GM12878 (cell line): ENCODE measurements around the gene NDEL1. TPM values are rescaled to one million over a fixed set of nuclear protein-coding genes. Genes with fewer than 3 reads are reported as not detected.

ENCODE experiments used
- ATAC-seq: fragments of 200-7000 bp; cut with Tn5 transposase; 3 replicates; pipeline ENCODE4 v1.9.1; 2020; ENCODE audit warnings: mild to moderate bottlenecking, moderate library complexity
- BruUV-seq: library from RNA; stranded (reverse); fragments of 400-500 nt; replicated peaks from 2 replicates; lab custom pipeline; 2021; lab: Mats Ljungman, UMichigan
- CTCF ChIA-PET: fragments of 300-600 bp; sonication (Branson Sonifier 250); formaldehyde crosslinking; extraction: SDS; loops from one replicate; lab custom pipeline; 2021; ENCODE audit warnings: inconsistent platforms; lab: Yijun Ruan, JAX
- POLR2A ChIA-PET: fragments of 350-600 bp; formaldehyde crosslinking; extraction: SDS; loops from one replicate; lab custom pipeline; 2021; ENCODE audit warnings: inconsistent platforms; lab: Charles Lee
- RAD21 ChIA-PET: fragments of 300-600 bp; sonication (Branson Sonifier 250); formaldehyde crosslinking; loops from one replicate; lab custom pipeline; 2023; ENCODE audit warnings: antibody characterized with exemption; ENCODE audit not compliant: unreplicated experiment; lab: Charles Lee
- SMC1A ChIA-PET: fragments of 300-600 bp; sonication (Branson Sonifier 250); formaldehyde crosslinking; loops from one replicate; lab custom pipeline; 2023; ENCODE audit not compliant: unreplicated experiment, uncharacterized antibody; lab: Charles Lee
- DNase-seq: peaks from one replicate; pipeline ENCODE4 v3.0.0-alpha.2; 2011; ENCODE audit warnings: low read depth, low spot score
- FAIRE-seq: peaks from 3 replicates; lab custom pipeline; 2011; peaks lifted over from hg19 to GRCh38; lab: Jason Lieb, UNC
- H2AFZ ChIP-seq: 2 replicates; pipeline ENCODE4 v1.6.0; 2011; ENCODE audit warnings: low read depth, low read length, control low read depth; ENCODE audit not compliant: control insufficient read depth
- H3K27ac ChIP-seq: 2 replicates; pipeline ENCODE4 v1.5.1; 2011; ENCODE audit warnings: control low read depth; ENCODE audit not compliant: control insufficient read depth, insufficient read depth
- H3K27me3 ChIP-seq, 2 experiments: replicated peaks in 1 of 2; 2 replicates each; pipeline versions ENCODE4 v1.6.0 to v1.6.1; 2011; ENCODE audit warnings: low read length in 1 of 2; ENCODE audit not compliant: control insufficient read depth in 2 of 2, insufficient read depth in 2 of 2
- H3K36me3 ChIP-seq, 2 experiments: 2 replicates each; pipeline ENCODE4 v1.5.1; 2011; ENCODE audit warnings: low read length in 1 of 2; ENCODE audit not compliant: control insufficient read depth in 2 of 2, insufficient read depth in 2 of 2
- H3K4me1 ChIP-seq: 2 replicates; pipeline ENCODE4 v1.6.1; 2011; ENCODE audit warnings: mild to moderate bottlenecking, low read length, moderate library complexity, mixed read lengths; ENCODE audit not compliant: control insufficient read depth, insufficient read depth
- H3K4me2 ChIP-seq: 2 replicates; pipeline ENCODE4 v1.6.0; 2011; ENCODE audit warnings: control low read depth; ENCODE audit not compliant: control insufficient read depth, insufficient read depth
- H3K4me3 ChIP-seq: fragments of 200-600 bp; sonication (generic); 2 replicates; pipeline ENCODE4 v1.5.1; 2016
- H3K79me2 ChIP-seq: 2 replicates; pipeline ENCODE4 v1.6.0; 2011; ENCODE audit warnings: low read length; ENCODE audit not compliant: control insufficient read depth, insufficient read depth
- H3K9ac ChIP-seq: 2 replicates; pipeline ENCODE4 v1.8.0; 2011; ENCODE audit warnings: low read length, control low read depth, mixed read lengths; ENCODE audit not compliant: control insufficient read depth, insufficient read depth
- H3K9me3 ChIP-seq: replicated peaks from 3 replicates; pipeline ENCODE4 v1.5.1; 2011; ENCODE audit warnings: mild to moderate bottlenecking, low read length; ENCODE audit not compliant: control insufficient read depth, insufficient read depth
- H4K20me1 ChIP-seq: 2 replicates; pipeline ENCODE4 v1.6.0; 2011; ENCODE audit not compliant: control insufficient read depth, insufficient read depth
- CHD4 ChIP-seq: fragments of 200-600 bp; sonication (generic); IDR thresholded peaks from 2 replicates; pipeline ENCODE4 v1.6.1; 2016; ENCODE audit warnings: mild to moderate bottlenecking
- ESRRA ChIP-seq: IDR thresholded peaks from 2 replicates; pipeline ENCODE4 v1.6.1; 2012; ENCODE audit warnings: mild to moderate bottlenecking, low read length, improper control_type of control experiment
- ETV6 ChIP-seq, 2 experiments: fragments of 450-650 bp in 1 of 2; IDR thresholded peaks in 1 of 2; conservative IDR thresholded peaks in 1 of 2; 2 replicates each; pipeline ENCODE4 v1.6.1; 2014; ENCODE audit warnings: antibody characterized with exemption in 1 of 2, borderline replicate concordance in 1 of 2, low read depth in 1 of 2, mild to moderate bottlenecking in 1 of 2, moderate library complexity in 1 of 2
- FOXM1 ChIP-seq: IDR thresholded peaks from 2 replicates; pipeline ENCODE4 v1.6.1; 2012; ENCODE audit warnings: low read depth, mild to moderate bottlenecking, inconsistent platforms, low read length, moderate library complexity
- GATAD2B ChIP-seq: fragments of 450-650 bp; conservative IDR thresholded peaks from 2 replicates; pipeline ENCODE4 v1.6.1; 2017; ENCODE audit warnings: low read depth, mild to moderate bottlenecking, moderate library complexity
- HDGF ChIP-seq: fragments of 450-650 bp; IDR thresholded peaks from 2 replicates; pipeline ENCODE4 v1.6.1; 2016; ENCODE audit warnings: antibody characterized with exemption
- MYC ChIP-seq: IDR thresholded peaks from 2 replicates; pipeline ENCODE4 v1.6.1; 2011; ENCODE audit warnings: mild to moderate bottlenecking, low read length, moderate library complexity, inconsistent platforms; ENCODE audit not compliant: insufficient read depth, insufficient replicate concordance, insufficient read length, severe bottlenecking
- NR2F1 ChIP-seq: fragments of 450-650 bp; conservative IDR thresholded peaks from 2 replicates; pipeline ENCODE4 v1.6.1; 2017; ENCODE audit warnings: mild to moderate bottlenecking
- RCOR1 ChIP-seq: conservative IDR thresholded peaks from 2 replicates; pipeline ENCODE4 v1.6.1; 2012; ENCODE audit warnings: low read depth, low read length, improper control_type of control experiment
- STAT1 ChIP-seq: fragments of 450-650 bp; conservative IDR thresholded peaks from 2 replicates; pipeline ENCODE4 v1.6.1; 2014; ENCODE audit warnings: antibody characterized with exemption, mild to moderate bottlenecking
- ZNF622 ChIP-seq: fragments of 450-650 bp; IDR thresholded peaks from 2 replicates; pipeline ENCODE4 v1.6.1; 2017; ENCODE audit warnings: mild to moderate bottlenecking, inconsistent platforms
- WGBS: methylation state at CpG from one replicate; pipeline ENCODE4 v1.1.6; 2016; ENCODE audit warnings: low lambda C conversion rate; ENCODE audit not compliant: insufficient replicate concordance, insufficient coverage; ENCODE audit errors: missing lambda C conversion rate; 5-methylcytosine and 5-hydroxymethylcytosine counted together
- in situ Hi-C: fragments of 300-500 bp; cut with MboI; formaldehyde crosslinking; loops from 9 replicates; pipeline ENCODE4 v1.14.3; 2018; ENCODE audit warnings: mixed read lengths
- intact Hi-C: fragments of 100-400 bp; cut with micrococcal nuclease; formaldehyde crosslinking; loops from one replicate; pipeline ENCODE4 v1.14.2; 2022; ENCODE audit not compliant: unreplicated experiment
- polyA plus RNA-seq, 11 experiments: library from polyadenylated mRNA; depleted of rRNA in 4 of 11; unstranded in 6 of 11; stranded (reverse) in 5 of 11; fragments of >200 nt; fragmentation: Nextera tagmentation in 4 of 11; fragmentation: Illumina TruSeq in 1 of 11; extraction: Ambion mirVana in 4 of 11; extraction: Trizol in 1 of 11; gene quantifications; 1 replicate in 1 of 11; 2 replicates in 10 of 11; pipeline versions ENCODE4 v1.2.1 to v1.2.3, GENCODE V29; 2011 to 2016; ENCODE audit warnings: inconsistent platforms in 2 of 11, missing spikeins in 2 of 11, low read depth in 1 of 11
- total RNA-seq, 4 experiments: library from RNA; depleted of rRNA in 3 of 4; stranded (reverse); fragments of >200 nt in 3 of 4; fragmentation: Illumina TruSeq in 1 of 4; extraction: Trizol in 1 of 4; gene quantifications; 2 replicates each; pipeline versions ENCODE4 v1.2.1 to v1.2.3, GENCODE V29; 2013 to 2021
- TF ChIP-seq, protein P1 (sequence below): IDR thresholded peaks from 2 replicates; pipeline ENCODE4 v1.6.1; 2011; ENCODE audit warnings: low read depth, mild to moderate bottlenecking, low read length, moderate library complexity, borderline replicate concordance; ENCODE audit errors: extremely low read depth
- TF ChIP-seq, protein P2 (sequence below): IDR thresholded peaks from 2 replicates; pipeline ENCODE4 v1.6.1; 2012; ENCODE audit warnings: low read depth, low read length, improper control_type of control experiment
- TF ChIP-seq, protein P3 (sequence below): fragments of 450-650 bp; IDR thresholded peaks from 2 replicates; pipeline ENCODE4 v1.6.1; 2018; ENCODE audit warnings: mild to moderate bottlenecking, low read depth, moderate library complexity; ENCODE audit not compliant: partially characterized antibody
- TF ChIP-seq, protein P4 (sequence below): fragments of 450-650 bp; IDR thresholded peaks from 2 replicates; pipeline ENCODE4 v1.6.1; 2016; ENCODE audit warnings: mild to moderate bottlenecking, moderate library complexity, borderline replicate concordance
- TF ChIP-seq, protein P5 (sequence below): IDR thresholded peaks from 2 replicates; pipeline ENCODE4 v1.6.1; 2011; ENCODE audit warnings: mild to moderate bottlenecking, low read depth, low read length, moderate library complexity; ENCODE audit not compliant: insufficient replicate concordance

NDEL1 gene
- total and polyA plus RNA-seq, 10 of the 15 experiments (the other 5 are each of a cell fraction or from before 2014, with no cell fraction given) = 0.72 to 41.5 (median 29.9) TPM

DNA sequence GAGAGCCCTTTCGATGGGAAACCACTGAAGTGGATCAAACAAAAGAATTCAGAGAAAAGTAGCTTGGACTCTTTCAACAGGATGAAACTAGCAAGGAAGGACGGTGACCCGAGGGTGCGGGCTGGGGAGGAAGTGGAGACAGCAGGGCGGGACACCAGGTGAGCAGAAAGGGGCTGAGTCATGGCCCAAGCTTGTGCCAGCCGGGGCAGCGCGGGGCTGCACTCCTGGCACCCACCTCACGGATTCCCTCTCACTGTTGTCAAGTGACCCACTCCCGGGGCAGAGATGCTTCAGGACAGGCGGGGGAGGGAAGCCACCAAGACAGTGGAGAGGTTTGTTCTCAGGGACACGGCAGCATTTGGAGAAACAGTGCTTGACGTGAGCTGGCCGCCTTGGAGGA lies 27.3 kb upstream of the NDEL1 start:
- no peak overlapping the region for H3K9ac ChIP-seq
- no peaks in the 10 kb centered on the region for H3K9me3 ChIP-seq
- no peak overlapping the region for H2AFZ ChIP-seq
- intact Hi-C loops = no loop called here
- no peak overlapping the region for H3K27ac ChIP-seq
- RAD21 ChIA-PET = no interaction called here
- FAIRE-seq (no peak), DNase-seq (no peak), ATAC-seq (no peak)
- CTCF ChIA-PET = interaction anchor here (1.1 to 1.3 kb wide), 2 partner anchors 11 to 589 kb away, joined by 3 read pairs; no protein-coding TSS in a partner anchor
- no peak overlapping the region for H3K4me3 ChIP-seq
- 55% methylated on average over 14 of the region's 14 CpGs for WGBS
- H4K20me1 ChIP-seq = no peaks in the 10 kb centered on the region
- H3K4me1 ChIP-seq = no peaks in the 10 kb centered on the region
- H3K79me2 ChIP-seq = no peaks in the 10 kb centered on the region
- POLR2A ChIA-PET = no interaction called here
- SMC1A ChIA-PET = no interaction called here
- peaks cover 0 to 3% of the 10 kb centered on the region in 2 experiments; a peak in 2 of 4 replicates for H3K27me3 ChIP-seq
- TF ChIP-seq ESRRA = no peak
- no peak for TF ChIP-seq GATAD2B
- TF ChIP-seq FOXM1 = no peak
- TF ChIP-seq, protein P1, sequence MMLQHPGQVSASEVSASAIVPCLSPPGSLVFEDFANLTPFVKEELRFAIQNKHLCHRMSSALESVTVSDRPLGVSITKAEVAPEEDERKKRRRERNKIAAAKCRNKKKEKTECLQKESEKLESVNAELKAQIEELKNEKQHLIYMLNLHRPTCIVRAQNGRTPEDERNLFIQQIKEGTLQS = no peak
- TF ChIP-seq ZNF622 = no peak
- TF ChIP-seq HDGF = no peak
- TF ChIP-seq, protein P2, sequence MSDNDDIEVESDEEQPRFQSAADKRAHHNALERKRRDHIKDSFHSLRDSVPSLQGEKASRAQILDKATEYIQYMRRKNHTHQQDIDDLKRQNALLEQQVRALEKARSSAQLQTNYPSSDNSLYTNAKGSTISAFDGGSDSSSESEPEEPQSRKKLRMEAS = no peak
- no peak for TF ChIP-seq NR2F1
- TF ChIP-seq MYC = no peak
- no peak for TF ChIP-seq ETV6 (conservative IDR thresholded peaks at IDR 0.05 in 1 of 2, IDR thresholded peaks at IDR 0.05 in 1 of 2; ENCODE audit: borderline replicate concordance in 1 of 2, low read depth in 1 of 2)
- no peak for TF ChIP-seq CHD4
- TF ChIP-seq, protein P3, sequence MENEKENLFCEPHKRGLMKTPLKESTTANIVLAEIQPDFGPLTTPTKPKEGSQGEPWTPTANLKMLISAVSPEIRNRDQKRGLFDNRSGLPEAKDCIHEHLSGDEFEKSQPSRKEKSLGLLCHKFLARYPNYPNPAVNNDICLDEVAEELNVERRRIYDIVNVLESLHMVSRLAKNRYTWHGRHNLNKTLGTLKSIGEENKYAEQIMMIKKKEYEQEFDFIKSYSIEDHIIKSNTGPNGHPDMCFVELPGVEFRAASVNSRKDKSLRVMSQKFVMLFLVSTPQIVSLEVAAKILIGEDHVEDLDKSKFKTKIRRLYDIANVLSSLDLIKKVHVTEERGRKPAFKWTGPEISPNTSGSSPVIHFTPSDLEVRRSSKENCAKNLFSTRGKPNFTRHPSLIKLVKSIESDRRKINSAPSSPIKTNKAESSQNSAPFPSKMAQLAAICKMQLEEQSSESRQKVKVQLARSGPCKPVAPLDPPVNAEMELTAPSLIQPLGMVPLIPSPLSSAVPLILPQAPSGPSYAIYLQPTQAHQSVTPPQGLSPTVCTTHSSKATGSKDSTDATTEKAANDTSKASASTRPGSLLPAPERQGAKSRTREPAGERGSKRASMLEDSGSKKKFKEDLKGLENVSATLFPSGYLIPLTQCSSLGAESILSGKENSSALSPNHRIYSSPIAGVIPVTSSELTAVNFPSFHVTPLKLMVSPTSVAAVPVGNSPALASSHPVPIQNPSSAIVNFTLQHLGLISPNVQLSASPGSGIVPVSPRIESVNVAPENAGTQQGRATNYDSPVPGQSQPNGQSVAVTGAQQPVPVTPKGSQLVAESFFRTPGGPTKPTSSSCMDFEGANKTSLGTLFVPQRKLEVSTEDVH = no peak
- no peak for TF ChIP-seq STAT1
- TF ChIP-seq, protein P4, sequence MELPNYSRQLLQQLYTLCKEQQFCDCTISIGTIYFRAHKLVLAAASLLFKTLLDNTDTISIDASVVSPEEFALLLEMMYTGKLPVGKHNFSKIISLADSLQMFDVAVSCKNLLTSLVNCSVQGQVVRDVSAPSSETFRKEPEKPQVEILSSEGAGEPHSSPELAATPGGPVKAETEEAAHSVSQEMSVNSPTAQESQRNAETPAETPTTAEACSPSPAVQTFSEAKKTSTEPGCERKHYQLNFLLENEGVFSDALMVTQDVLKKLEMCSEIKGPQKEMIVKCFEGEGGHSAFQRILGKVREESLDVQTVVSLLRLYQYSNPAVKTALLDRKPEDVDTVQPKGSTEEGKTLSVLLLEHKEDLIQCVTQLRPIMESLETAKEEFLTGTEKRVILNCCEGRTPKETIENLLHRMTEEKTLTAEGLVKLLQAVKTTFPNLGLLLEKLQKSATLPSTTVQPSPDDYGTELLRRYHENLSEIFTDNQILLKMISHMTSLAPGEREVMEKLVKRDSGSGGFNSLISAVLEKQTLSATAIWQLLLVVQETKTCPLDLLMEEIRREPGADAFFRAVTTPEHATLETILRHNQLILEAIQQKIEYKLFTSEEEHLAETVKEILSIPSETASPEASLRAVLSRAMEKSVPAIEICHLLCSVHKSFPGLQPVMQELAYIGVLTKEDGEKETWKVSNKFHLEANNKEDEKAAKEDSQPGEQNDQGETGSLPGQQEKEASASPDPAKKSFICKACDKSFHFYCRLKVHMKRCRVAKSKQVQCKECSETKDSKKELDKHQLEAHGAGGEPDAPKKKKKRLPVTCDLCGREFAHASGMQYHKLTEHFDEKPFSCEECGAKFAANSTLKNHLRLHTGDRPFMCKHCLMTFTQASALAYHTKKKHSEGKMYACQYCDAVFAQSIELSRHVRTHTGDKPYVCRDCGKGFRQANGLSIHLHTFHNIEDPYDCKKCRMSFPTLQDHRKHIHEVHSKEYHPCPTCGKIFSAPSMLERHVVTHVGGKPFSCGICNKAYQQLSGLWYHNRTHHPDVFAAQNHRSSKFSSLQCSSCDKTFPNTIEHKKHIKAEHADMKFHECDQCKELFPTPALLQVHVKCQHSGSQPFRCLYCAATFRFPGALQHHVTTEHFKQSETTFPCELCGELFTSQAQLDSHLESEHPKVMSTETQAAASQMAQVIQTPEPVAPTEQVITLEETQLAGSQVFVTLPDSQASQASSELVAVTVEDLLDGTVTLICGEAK = no peak
- TF ChIP-seq, protein P5, sequence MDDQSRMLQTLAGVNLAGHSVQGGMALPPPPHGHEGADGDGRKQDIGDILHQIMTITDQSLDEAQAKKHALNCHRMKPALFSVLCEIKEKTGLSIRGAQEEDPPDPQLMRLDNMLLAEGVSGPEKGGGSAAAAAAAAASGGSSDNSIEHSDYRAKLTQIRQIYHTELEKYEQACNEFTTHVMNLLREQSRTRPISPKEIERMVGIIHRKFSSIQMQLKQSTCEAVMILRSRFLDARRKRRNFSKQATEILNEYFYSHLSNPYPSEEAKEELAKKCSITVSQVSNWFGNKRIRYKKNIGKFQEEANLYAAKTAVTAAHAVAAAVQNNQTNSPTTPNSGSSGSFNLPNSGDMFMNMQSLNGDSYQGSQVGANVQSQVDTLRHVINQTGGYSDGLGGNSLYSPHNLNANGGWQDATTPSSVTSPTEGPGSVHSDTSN = no peak
- TF ChIP-seq RCOR1 = no peak
- no TSS peak for BruUV-seq
- in situ Hi-C loops = no loop called here
- H3K36me3 ChIP-seq = no peaks in the 10 kb centered on the region
- H3K4me2 ChIP-seq = no peak overlapping the region
